HEK293 (cell line): ENCODE data around the gene PKIG.

Experiments
- CTCF ChIA-PET: fragments of 350-600 bp; formaldehyde crosslinking; extraction: SDS; loops from one replicate; lab custom pipeline; 2021; ENCODE audit warnings: antibody characterized with exemption; lab: Yijun Ruan, JAX
- POLR2A ChIA-PET: fragments of 300-600 bp; formaldehyde crosslinking; extraction: SDS; loops from one replicate; lab custom pipeline; 2020; ENCODE audit warnings: antibody characterized with exemption, inconsistent platforms; lab: Yijun Ruan, JAX
- H3K27ac ChIP-seq: fragments of 200-500 bp; sonication (Bioruptor generic); 2 replicates; pipeline ENCODE4 v1.5.1; 2014; ENCODE audit warnings: low read depth, low read length, control low read depth, inconsistent platforms; ENCODE audit errors: extremely low read depth
- H3K36me3 ChIP-seq, 2 experiments: fragments of 200-500 bp in 1 of 2; sonication (Bioruptor generic) in 1 of 2; 1 replicate in 1 of 2; 2 replicates in 1 of 2; pipeline ENCODE4 v1.5.1; 2014 to 2017; ENCODE audit warnings: inconsistent platforms in 2 of 2, low read length in 2 of 2; ENCODE audit not compliant: control insufficient read depth in 2 of 2, insufficient read depth in 1 of 2
- H3K4me1 ChIP-seq: fragments of 200-500 bp; sonication (Bioruptor generic); 2 replicates; pipeline ENCODE4 v1.5.1; 2014; ENCODE audit warnings: mild to moderate bottlenecking, low read length, inconsistent platforms; ENCODE audit not compliant: control insufficient read depth, insufficient read depth
- H3K4me3 ChIP-seq: 2 replicates; pipeline ENCODE4 v1.5.1; 2011; ENCODE audit warnings: low read depth, mild to moderate bottlenecking, control low read depth, low read length, moderate library complexity
- H3K9me3 ChIP-seq: fragments of 200-500 bp; sonication (Bioruptor generic); 2 replicates; pipeline ENCODE4 v1.5.1; 2014; ENCODE audit warnings: low read depth, low read length, inconsistent platforms; ENCODE audit not compliant: control insufficient read depth, insufficient read depth
- EGR2 ChIP-seq: fragments of 450-650 bp; formaldehyde crosslinking; IDR thresholded peaks from 2 replicates; pipeline ENCODE4 v1.5.1; 2016; ENCODE audit warnings: low read depth, missing biosample characterization, missing genetic modification characterization
- KLF16 ChIP-seq: fragments of 450-650 bp; formaldehyde crosslinking; IDR thresholded peaks from 2 replicates; pipeline ENCODE4 v1.5.1; 2017; ENCODE audit warnings: missing biosample characterization, missing genetic modification characterization
- KLF17 ChIP-seq: fragments of 450-650 bp; formaldehyde crosslinking; IDR thresholded peaks from 2 replicates; pipeline ENCODE4 v1.5.1; 2016; ENCODE audit warnings: missing biosample characterization, missing genetic modification characterization
- KLF9 ChIP-seq: fragments of 450-650 bp; formaldehyde crosslinking; IDR thresholded peaks from 2 replicates; pipeline ENCODE4 v1.5.1; 2016; ENCODE audit warnings: missing biosample characterization, missing genetic modification characterization, low read depth
- MZF1 ChIP-seq: fragments of 450-650 bp; formaldehyde crosslinking; IDR thresholded peaks from 2 replicates; pipeline ENCODE4 v1.5.1; 2017; ENCODE audit warnings: missing biosample characterization, missing genetic modification characterization, borderline replicate concordance
- TCF7L2 ChIP-seq: IDR thresholded peaks from 2 replicates; pipeline ENCODE4 v1.6.1; 2011; ENCODE audit warnings: low read depth, mild to moderate bottlenecking, inconsistent platforms, low read length, moderate library complexity, borderline replicate concordance
- YY1 ChIP-seq: fragments of 450-650 bp; formaldehyde crosslinking; IDR thresholded peaks from 2 replicates; pipeline ENCODE4 v1.5.1; 2018; ENCODE audit warnings: missing biosample characterization, missing genetic modification characterization
- ZFP3 ChIP-seq: fragments of 450-650 bp; formaldehyde crosslinking; IDR thresholded peaks from 2 replicates; pipeline ENCODE4 v1.5.1; 2016; ENCODE audit warnings: low read depth, missing biosample characterization, missing genetic modification characterization
- ZFP37 ChIP-seq: fragments of 450-650 bp; formaldehyde crosslinking; IDR thresholded peaks from 2 replicates; pipeline ENCODE4 v1.5.1; 2016; ENCODE audit warnings: missing biosample characterization, missing genetic modification characterization
- ZIC2 ChIP-seq: fragments of 450-650 bp; formaldehyde crosslinking; IDR thresholded peaks from 2 replicates; pipeline ENCODE4 v1.5.1; 2016; ENCODE audit warnings: missing biosample characterization, missing genetic modification characterization
- ZNF132 ChIP-seq: fragments of 450-650 bp; formaldehyde crosslinking; IDR thresholded peaks from 2 replicates; pipeline ENCODE4 v1.5.1; 2017; ENCODE audit warnings: missing biosample characterization, missing genetic modification characterization, borderline replicate concordance
- ZNF292 ChIP-seq: fragments of 450-650 bp; formaldehyde crosslinking; IDR thresholded peaks from 2 replicates; pipeline ENCODE4 v1.5.1; 2016; ENCODE audit warnings: low read depth, missing biosample characterization, missing genetic modification characterization, borderline replicate concordance
- ZNF350 ChIP-seq: fragments of 450-650 bp; formaldehyde crosslinking; IDR thresholded peaks from 2 replicates; pipeline ENCODE4 v1.5.0; 2017; ENCODE audit warnings: missing biosample characterization, mild to moderate bottlenecking, missing genetic modification characterization
- ZNF600 ChIP-seq: fragments of 450-650 bp; formaldehyde crosslinking; IDR thresholded peaks from 2 replicates; pipeline ENCODE4 v1.5.1; 2016; ENCODE audit warnings: missing biosample characterization, missing genetic modification characterization
- ZNF664 ChIP-seq: fragments of 450-650 bp; formaldehyde crosslinking; IDR thresholded peaks from 2 replicates; pipeline ENCODE4 v1.5.1; 2016; ENCODE audit warnings: missing biosample characterization, missing genetic modification characterization
- ZSCAN5A ChIP-seq: fragments of 450-650 bp; formaldehyde crosslinking; IDR thresholded peaks from 2 replicates; pipeline ENCODE4 v1.5.1; 2016; ENCODE audit warnings: missing biosample characterization, missing genetic modification characterization
- ZXDB ChIP-seq: fragments of 450-650 bp; formaldehyde crosslinking; IDR thresholded peaks from 2 replicates; pipeline ENCODE4 v1.5.1; 2016; ENCODE audit warnings: missing biosample characterization, missing genetic modification characterization
- TF ChIP-seq, protein P1 (sequence below): IDR thresholded peaks from 2 replicates; pipeline ENCODE4 v1.6.1; 2011; ENCODE audit warnings: mild to moderate bottlenecking, low read depth, low read length, borderline replicate concordance
- TF ChIP-seq, protein P2 (sequence below): fragments of 450-650 bp; formaldehyde crosslinking; IDR thresholded peaks from 2 replicates; pipeline ENCODE4 v1.5.1; 2016; ENCODE audit warnings: missing biosample characterization, missing genetic modification characterization, borderline replicate concordance

The PKIG gene

GRCh38 chr20:44643154-44643519, 60.8 kb downstream of the PKIG start:
- Histone ChIP-seq H3K4me1 (peaks cover 6% of the 10 kb centered on the region), H3K27ac (no peak overlapping the region), H3K36me3 (peaks cover 0 to 3% of the 10 kb centered on the region in 2 experiments; a peak in 1 of 3 replicates), H3K9me3 (no peaks in the 10 kb centered on the region), H3K4me3 (no peak overlapping the region)
- POLR2A ChIA-PET: interaction anchor here (1.1 to 2.0 kb wide), 2 partner anchors 9 to 105 kb away, joined by 3 to 10 read pairs; partner anchors contain the start of gene ADA
- CTCF ChIA-PET: interaction anchor here (0.6 to 1.6 kb wide), 3 partner anchors 40 to 154 kb away, joined by 4 to 5 read pairs (median 4); no protein-coding TSS in a partner anchor
- TF ChIP-seq ZIC2 (tag by site-specific recombination) (no peak), ZNF664 (tag by site-specific recombination) (peak; percentile 79), ZNF292 (tag by site-specific recombination) (no peak), ZNF132 (tag by site-specific recombination) (no peak)

- no peak for TF ChIP-seq ZSCAN5A
- TF ChIP-seq, protein P1, sequence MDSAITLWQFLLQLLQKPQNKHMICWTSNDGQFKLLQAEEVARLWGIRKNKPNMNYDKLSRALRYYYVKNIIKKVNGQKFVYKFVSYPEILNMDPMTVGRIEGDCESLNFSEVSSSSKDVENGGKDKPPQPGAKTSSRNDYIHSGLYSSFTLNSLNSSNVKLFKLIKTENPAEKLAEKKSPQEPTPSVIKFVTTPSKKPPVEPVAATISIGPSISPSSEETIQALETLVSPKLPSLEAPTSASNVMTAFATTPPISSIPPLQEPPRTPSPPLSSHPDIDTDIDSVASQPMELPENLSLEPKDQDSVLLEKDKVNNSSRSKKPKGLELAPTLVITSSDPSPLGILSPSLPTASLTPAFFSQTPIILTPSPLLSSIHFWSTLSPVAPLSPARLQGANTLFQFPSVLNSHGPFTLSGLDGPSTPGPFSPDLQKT: no peak
- no peak for TF ChIP-seq YY1 (tag by site-specific recombination)
- TF ChIP-seq ZNF600 (tag by site-specific recombination): 0 out of 2 replicates have a peak, but pooled peaks have one; percentile 18
- TF ChIP-seq MZF1 (tag by site-specific recombination): no peak
- TF ChIP-seq KLF17 (tag by site-specific recombination): no peak
- TF ChIP-seq ZFP37 (tag by site-specific recombination): no peak
- TF ChIP-seq TCF7L2: no peak
- no peak for TF ChIP-seq EGR2 (tag by site-specific recombination)
- peak; percentile 59 for TF ChIP-seq ZIC2 (tag by site-specific recombination)
- no peak for TF ChIP-seq ZNF350 (tag by site-specific recombination)
- TF ChIP-seq ZFP3 (tag by site-specific recombination): no peak
- no peak for TF ChIP-seq ZXDB (tag by site-specific recombination)
- TF ChIP-seq KLF9 (tag by site-specific recombination): peak; percentile 64
- TF ChIP-seq, protein P2, sequence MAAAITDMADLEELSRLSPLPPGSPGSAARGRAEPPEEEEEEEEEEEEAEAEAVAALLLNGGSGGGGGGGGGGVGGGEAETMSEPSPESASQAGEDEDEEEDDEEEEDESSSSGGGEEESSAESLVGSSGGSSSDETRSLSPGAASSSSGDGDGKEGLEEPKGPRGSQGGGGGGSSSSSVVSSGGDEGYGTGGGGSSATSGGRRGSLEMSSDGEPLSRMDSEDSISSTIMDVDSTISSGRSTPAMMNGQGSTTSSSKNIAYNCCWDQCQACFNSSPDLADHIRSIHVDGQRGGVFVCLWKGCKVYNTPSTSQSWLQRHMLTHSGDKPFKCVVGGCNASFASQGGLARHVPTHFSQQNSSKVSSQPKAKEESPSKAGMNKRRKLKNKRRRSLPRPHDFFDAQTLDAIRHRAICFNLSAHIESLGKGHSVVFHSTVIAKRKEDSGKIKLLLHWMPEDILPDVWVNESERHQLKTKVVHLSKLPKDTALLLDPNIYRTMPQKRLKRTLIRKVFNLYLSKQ (tag by site-specific recombination): no peak
- TF ChIP-seq KLF16 (tag by site-specific recombination): no peak
- no peak overlapping the region for H3K27ac ChIP-seq
- H3K9me3 ChIP-seq: no peaks in the 10 kb centered on the region
- H3K36me3 ChIP-seq: peaks cover 0 to 3% of the 10 kb centered on the region in 2 experiments; a peak in 1 of 3 replicates
- ChIA-PET POLR2A (interaction anchor here (1.1 to 2.0 kb wide), 2 partner anchors 8 to 104 kb away, joined by 3 to 10 read pairs; partner anchors contain the start of gene ADA), CTCF (interaction anchor here (0.6 to 0.8 kb wide), 2 partner anchors 41 to 153 kb away, joined by 4 to 5 read pairs; no protein-coding TSS in a partner anchor)
- peaks cover 6% of the 10 kb centered on the region for H3K4me1 ChIP-seq
- no peak overlapping the region for H3K4me3 ChIP-seq
These were observed 61.3 kb downstream of the PKIG start for GRCh38 chr20:44643596-44644229.
